Kidney epithelial cell (primary cell): ENCODE results near the gene DOCK4. TPM values are rescaled to one million over a fixed set of nuclear protein-coding genes. Genes with fewer than 3 reads are reported as not detected.

Experiments
- DNase-seq: peaks from one replicate; pipeline ENCODE4 v3.0.0-alpha.2; 2010; ENCODE audit warnings: low read depth
- H3K27me3 ChIP-seq: 2 replicates; pipeline ENCODE4 v1.6.0; 2011; ENCODE audit warnings: low read length; ENCODE audit not compliant: control insufficient read depth, insufficient read depth
- H3K36me3 ChIP-seq: 2 replicates; pipeline ENCODE4 v1.5.1; 2011; ENCODE audit warnings: low read length; ENCODE audit not compliant: control insufficient read depth, insufficient read depth
- H3K4me3 ChIP-seq: 2 replicates; pipeline ENCODE4 v1.5.1; 2011; ENCODE audit warnings: low read depth, mild to moderate bottlenecking, control low read depth, low read length
- total RNA-seq: library from RNA; depleted of rRNA; stranded (reverse); fragments of >200 nt; gene quantifications from 2 replicates; pipeline ENCODE4 v1.2.3, GENCODE V29; 2015
- TF ChIP-seq, protein P1 (sequence below): IDR thresholded peaks from 2 replicates; pipeline ENCODE4 v1.5.1; 2011; ENCODE audit warnings: mild to moderate bottlenecking, moderate library complexity, low read length, control low read depth, inconsistent platforms; ENCODE audit not compliant: insufficient read depth, poor library complexity, severe bottlenecking

The DOCK4 gene
- total RNA-seq, 1 donor from 2014 or later, result 16.8 TPM

DNA sequence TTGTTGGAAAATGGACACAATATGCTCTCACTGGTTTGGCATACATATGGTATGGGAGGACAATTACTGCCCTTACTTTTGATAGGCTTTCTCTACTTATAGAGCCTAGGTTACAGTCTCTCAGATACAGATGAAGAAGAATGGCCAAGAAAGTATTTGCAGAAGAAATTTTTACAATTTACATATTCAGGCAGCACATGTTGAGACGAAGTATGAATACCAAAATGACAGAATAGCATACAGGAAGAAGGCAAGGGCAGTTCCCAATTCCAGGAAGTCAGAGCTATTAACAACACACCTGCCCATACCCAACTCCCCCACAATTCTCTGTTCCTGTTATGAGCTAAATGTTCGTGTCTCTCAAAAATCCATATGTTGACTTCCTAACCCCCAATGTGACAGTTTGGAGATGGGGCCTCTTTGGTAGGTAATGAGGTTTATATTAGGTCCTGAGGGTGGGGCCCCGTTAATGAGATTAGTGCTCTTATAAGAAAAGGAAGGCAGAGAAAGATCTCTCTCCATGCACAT, 67.8 kb downstream of the DOCK4 start:
- TF ChIP-seq, protein P1, sequence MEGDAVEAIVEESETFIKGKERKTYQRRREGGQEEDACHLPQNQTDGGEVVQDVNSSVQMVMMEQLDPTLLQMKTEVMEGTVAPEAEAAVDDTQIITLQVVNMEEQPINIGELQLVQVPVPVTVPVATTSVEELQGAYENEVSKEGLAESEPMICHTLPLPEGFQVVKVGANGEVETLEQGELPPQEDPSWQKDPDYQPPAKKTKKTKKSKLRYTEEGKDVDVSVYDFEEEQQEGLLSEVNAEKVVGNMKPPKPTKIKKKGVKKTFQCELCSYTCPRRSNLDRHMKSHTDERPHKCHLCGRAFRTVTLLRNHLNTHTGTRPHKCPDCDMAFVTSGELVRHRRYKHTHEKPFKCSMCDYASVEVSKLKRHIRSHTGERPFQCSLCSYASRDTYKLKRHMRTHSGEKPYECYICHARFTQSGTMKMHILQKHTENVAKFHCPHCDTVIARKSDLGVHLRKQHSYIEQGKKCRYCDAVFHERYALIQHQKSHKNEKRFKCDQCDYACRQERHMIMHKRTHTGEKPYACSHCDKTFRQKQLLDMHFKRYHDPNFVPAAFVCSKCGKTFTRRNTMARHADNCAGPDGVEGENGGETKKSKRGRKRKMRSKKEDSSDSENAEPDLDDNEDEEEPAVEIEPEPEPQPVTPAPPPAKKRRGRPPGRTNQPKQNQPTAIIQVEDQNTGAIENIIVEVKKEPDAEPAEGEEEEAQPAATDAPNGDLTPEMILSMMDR, result no peak
- Histone ChIP-seq H3K36me3 (no peaks in the 10 kb centered on the region), H3K27me3 (no peaks in the 10 kb centered on the region), H3K4me3 (no peak overlapping the region)
- DNase-seq, result no peak

DNA sequence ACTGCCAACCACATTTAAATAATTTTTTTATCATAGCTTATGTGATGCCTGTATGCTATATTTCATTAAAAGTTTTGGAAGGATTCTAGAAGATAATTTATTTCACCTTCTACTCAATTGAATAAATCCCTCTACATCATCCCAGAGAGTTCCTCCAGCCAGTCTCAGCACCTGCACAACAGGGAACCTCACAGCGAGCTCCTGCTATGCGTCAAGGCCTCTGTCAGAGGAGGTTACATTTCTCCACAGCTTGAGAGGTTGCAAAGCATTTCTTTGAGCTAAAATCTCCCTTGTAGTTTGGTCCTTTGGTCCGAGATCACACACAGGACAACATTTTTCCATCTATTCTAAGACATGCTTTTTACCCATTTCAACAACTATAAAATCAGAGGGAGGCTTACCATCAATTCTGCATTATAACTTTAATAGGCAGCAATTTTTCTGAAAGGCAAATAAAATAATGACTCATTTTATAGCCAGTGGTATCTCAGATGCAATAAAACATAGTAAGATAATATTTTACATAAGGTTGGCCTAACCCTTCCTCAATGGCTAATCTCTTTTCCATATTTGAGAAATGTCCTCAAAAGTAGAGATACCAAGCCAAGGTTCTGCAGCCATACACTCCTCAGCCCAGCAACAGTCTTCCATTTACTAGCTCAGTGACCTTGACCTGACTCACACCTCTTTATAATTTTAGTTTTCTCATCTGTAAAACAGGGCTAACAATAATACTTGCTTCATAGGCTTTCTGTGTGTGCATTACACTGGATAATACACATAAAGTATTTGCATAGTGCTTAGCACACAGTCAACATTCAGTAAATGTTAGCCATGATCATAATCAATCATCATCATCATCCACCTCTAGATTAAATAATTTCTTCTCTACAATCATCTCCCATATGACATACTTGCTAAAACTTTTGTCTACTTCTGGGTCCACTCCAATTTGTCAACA, 68.8 kb downstream of the DOCK4 start:
- H3K27me3 ChIP-seq, result no peaks in the 10 kb centered on the region
- no peak overlapping the region for H3K4me3 ChIP-seq
- DNase-seq, result no peak
- TF ChIP-seq, protein P1, result no peak
- H3K36me3 ChIP-seq, result no peaks in the 10 kb centered on the region

DNA sequence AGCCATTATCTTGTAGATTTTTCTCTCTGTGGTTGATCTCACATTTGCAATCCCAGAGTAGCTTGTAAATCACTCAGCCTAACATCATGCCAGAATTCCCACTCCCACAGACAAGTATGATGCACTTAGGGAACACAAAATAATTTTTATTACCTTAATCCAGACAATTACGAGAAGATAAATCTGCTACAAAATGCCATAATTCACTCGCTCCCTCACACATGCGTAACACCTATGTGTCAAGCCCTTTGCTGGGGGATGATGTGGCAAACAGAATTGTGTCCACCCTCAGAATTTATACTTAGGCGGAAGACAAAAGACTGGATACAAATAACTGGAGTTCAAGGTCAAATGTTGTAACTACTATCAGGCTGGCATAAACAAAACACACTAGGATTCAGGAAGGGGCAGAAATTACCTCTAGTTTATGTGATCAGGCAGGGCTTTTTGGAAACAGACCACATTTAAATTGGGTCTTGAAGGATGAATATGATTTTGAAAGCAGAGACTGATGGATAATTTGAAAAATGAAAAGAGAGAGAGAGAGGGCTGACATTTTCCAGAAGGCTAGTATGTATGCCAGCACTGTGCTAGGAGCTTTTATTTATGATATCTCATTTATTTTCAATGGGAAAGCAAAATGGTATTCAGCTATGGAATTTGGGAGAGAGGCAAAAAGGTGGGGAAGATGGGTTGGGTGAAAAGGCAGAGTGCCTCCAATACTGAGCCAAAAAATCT, 69.8 kb downstream of the DOCK4 start:
- no peak overlapping the region for H3K4me3 ChIP-seq
- H3K36me3 ChIP-seq, result no peaks in the 10 kb centered on the region
- H3K27me3 ChIP-seq, result no peaks in the 10 kb centered on the region
- no peak for DNase-seq
- TF ChIP-seq, protein P1, result no peak

DNA sequence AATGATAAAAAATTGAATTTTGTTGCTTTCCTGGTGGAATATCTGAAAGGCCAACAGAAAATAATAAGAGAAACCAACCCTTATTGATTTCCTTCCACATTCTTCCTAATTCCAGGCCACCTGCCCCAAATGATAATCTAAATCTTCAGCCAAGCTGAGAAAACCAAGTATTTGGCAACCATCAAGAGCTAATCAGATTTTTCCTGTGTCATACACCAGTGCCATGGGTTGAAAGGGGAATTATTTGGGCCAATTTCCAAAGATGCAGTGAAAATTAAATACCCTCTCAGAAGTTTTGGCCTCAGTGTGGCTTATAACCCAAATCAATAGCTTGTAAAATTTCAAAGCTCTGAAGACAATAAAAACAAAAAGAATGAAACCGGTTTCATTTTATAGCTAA, 70.4 kb downstream of the DOCK4 start:
- H3K36me3 ChIP-seq, result no peaks in the 10 kb centered on the region
- no peak overlapping the region for H3K4me3 ChIP-seq
- H3K27me3 ChIP-seq, result no peaks in the 10 kb centered on the region
- no peak for DNase-seq
- TF ChIP-seq, protein P1, result no peak

DNA sequence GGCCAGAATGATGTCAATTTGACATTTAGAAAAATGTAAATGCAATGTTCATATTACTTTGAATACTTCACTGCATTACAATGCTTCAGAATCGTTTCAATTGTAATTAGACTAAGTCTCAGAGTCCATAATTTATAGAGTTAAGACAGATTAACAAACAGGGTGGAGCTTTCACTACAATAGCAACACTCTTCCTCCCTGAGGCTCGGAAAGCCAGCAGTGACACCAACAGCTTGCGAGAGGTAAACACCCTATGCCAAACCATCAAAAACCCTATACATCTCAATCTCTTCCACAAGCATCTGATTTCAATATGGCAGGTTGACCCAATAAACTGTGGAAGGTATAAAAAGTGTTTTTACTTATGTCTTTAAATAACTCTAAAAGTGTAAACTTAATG, 72.2 kb downstream of the DOCK4 start:
- H3K4me3 ChIP-seq, result no peak overlapping the region
- H3K27me3 ChIP-seq, result no peaks in the 10 kb centered on the region
- TF ChIP-seq, protein P1, result no peak
- H3K36me3 ChIP-seq, result no peaks in the 10 kb centered on the region
- no peak for DNase-seq
